Ishikawa (cell line): Measurements from ENCODE around the gene ANXA2.

Experiments
- CEBPB ChIP-seq: IDR thresholded peaks from 2 replicates; pipeline ENCODE4 v1.6.1; 2012
- CREB1 ChIP-seq: IDR thresholded peaks from 2 replicates; pipeline ENCODE4 v1.6.1; 2012; ENCODE audit warnings: low read depth
- EGR1 ChIP-seq: IDR thresholded peaks from 2 replicates; pipeline ENCODE4 v1.6.1; 2012
- EP300 ChIP-seq: IDR thresholded peaks from 2 replicates; pipeline ENCODE4 v1.6.1; 2012; ENCODE audit warnings: borderline replicate concordance
- FOXM1 ChIP-seq: IDR thresholded peaks from 2 replicates; pipeline ENCODE4 v1.6.1; 2012; ENCODE audit warnings: low read depth, borderline replicate concordance
- MAX ChIP-seq: IDR thresholded peaks from 2 replicates; pipeline ENCODE4 v1.6.1; 2012
- NFIC ChIP-seq: IDR thresholded peaks from 2 replicates; pipeline ENCODE4 v1.6.1; 2012
- RAD21 ChIP-seq: IDR thresholded peaks from 2 replicates; pipeline ENCODE4 v1.6.1; 2012; ENCODE audit warnings: low read depth
- REST ChIP-seq: IDR thresholded peaks from 2 replicates; pipeline ENCODE4 v1.6.1; 2012; ENCODE audit warnings: low read depth, mild to moderate bottlenecking
- TAF1 ChIP-seq: IDR thresholded peaks from 2 replicates; pipeline ENCODE4 v1.6.1; 2012; ENCODE audit warnings: low read depth, mild to moderate bottlenecking
- TCF12 ChIP-seq: IDR thresholded peaks from 2 replicates; pipeline ENCODE4 v1.6.1; 2012; ENCODE audit warnings: low read depth
- TEAD4 ChIP-seq: IDR thresholded peaks from 2 replicates; pipeline ENCODE4 v1.6.1; 2012
- USF1 ChIP-seq: IDR thresholded peaks from 2 replicates; pipeline ENCODE4 v1.6.1; 2012
- YY1 ChIP-seq: IDR thresholded peaks from 2 replicates; pipeline ENCODE4 v1.6.1; 2012; ENCODE audit warnings: low read depth
- ZBTB7A ChIP-seq: IDR thresholded peaks from 2 replicates; pipeline ENCODE4 v1.6.1; 2012; ENCODE audit warnings: low read depth

The ANXA2 gene

DNA sequence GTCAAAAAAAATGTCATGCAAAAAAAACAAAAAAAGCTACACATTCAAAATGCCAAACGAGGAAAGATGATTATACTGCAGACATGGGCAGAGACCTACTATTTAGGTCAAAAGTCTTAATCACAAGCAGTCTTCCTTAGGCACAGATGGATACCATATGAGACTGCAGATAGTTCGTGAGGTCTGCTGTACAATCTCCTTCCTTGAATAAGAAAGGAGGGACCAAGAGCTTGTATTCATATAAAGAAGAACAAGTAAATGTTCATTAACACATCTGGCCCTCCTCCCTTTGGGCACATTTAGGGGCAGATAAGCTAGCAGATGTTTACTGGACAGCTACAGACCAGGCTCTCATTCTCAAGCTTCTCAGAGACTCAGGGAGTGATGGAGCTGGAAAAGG, 45.3 kb downstream of the ANXA2 start:
- no peak for TF ChIP-seq YY1
- no peak for TF ChIP-seq NFIC
- TF ChIP-seq REST = no peak
- no peak for TF ChIP-seq CEBPB
- no peak for TF ChIP-seq ZBTB7A
- no peak for TF ChIP-seq TEAD4
- TF ChIP-seq RAD21 = no peak
- no peak for TF ChIP-seq CREB1
- TF ChIP-seq MAX = no peak
- no peak for TF ChIP-seq USF1
- TF ChIP-seq FOXM1 = no peak
- no peak for TF ChIP-seq EP300
- no peak for TF ChIP-seq TAF1
- no peak for TF ChIP-seq EGR1
- TF ChIP-seq TCF12 = no peak

DNA sequence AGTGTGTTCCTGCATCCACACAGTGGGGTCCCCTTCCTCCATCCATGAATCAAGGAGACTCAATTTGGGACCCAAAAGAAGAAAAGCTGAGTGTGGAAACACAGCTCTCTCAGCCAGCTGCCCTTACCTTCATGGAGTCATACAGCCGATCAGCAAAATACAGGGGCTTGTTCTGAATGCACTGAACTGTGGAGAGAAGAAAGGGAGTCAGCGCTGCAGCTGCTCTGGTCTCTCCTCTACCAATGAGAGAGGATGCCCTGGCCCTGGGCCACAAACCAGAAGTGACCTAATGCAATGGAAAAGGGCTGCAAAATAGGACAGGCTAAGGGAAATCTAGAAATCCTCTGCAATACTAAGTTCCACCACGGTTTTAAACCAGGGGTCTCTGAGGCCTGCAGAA, 46.7 kb downstream of the ANXA2 start:
- TF ChIP-seq MAX = no peak
- TF ChIP-seq EP300 = no peak
- no peak for TF ChIP-seq TCF12
- TF ChIP-seq USF1 = no peak
- no peak for TF ChIP-seq TEAD4
- no peak for TF ChIP-seq CEBPB
- no peak for TF ChIP-seq YY1
- no peak for TF ChIP-seq RAD21

GRCh38 chr15:60350108-60350507, 47.7 kb downstream of the ANXA2 start:
- no peak for TF ChIP-seq YY1

- no peak for TF ChIP-seq TAF1
- no peak for TF ChIP-seq ZBTB7A
- TF ChIP-seq REST = no peak
- no peak for TF ChIP-seq EP300
- no peak for TF ChIP-seq CEBPB
- TF ChIP-seq EGR1 = no peak
Observed at GRCh38 chr15:60349589-60349988, 48.2 kb downstream of the ANXA2 start.

- TF ChIP-seq CEBPB (no peak), FOXM1 (no peak), REST (no peak), RAD21 (no peak), MAX (no peak), TAF1 (no peak), TCF12 (no peak), EP300 (no peak), TEAD4 (no peak)
Observed at GRCh38 chr15:60347480-60348049, 50.2 kb downstream of the ANXA2 start.
